Endodermal cell (in vitro differentiated cells): ENCODE results near the gene SLC12A9. TPM values are rescaled to one million over a fixed set of nuclear protein-coding genes. Genes with fewer than 3 reads are reported as not detected.

Experiments
- DNase-seq: peaks from one replicate; pipeline ENCODE4 v3.0.0-alpha.2; 2017
- H3K27ac ChIP-seq: 2 replicates; pipeline ENCODE4 v1.5.1; 2013; ENCODE audit warnings: mild to moderate bottlenecking, low read depth, low read length, moderate library complexity
- H3K27me3 ChIP-seq: 2 replicates; pipeline ENCODE4 v1.6.1; 2013; ENCODE audit warnings: mild to moderate bottlenecking, low read length, moderate library complexity; ENCODE audit not compliant: insufficient read depth, control insufficient read depth, poor library complexity, severe bottlenecking
- H3K36me3 ChIP-seq: 2 replicates; pipeline ENCODE4 v1.7.0; 2013; ENCODE audit warnings: mild to moderate bottlenecking, low read length, moderate library complexity; ENCODE audit not compliant: control insufficient read depth, insufficient read depth
- H3K4me1 ChIP-seq: one replicate; pipeline ENCODE4 v1.7.0; 2013; ENCODE audit warnings: low read length; ENCODE audit not compliant: control insufficient read depth, insufficient read depth
- H3K4me3 ChIP-seq: 2 replicates; pipeline ENCODE4 v1.5.1; 2013; ENCODE audit warnings: mild to moderate bottlenecking, low read length, moderate library complexity
- H3K9ac ChIP-seq: 2 replicates; pipeline ENCODE4 v1.6.1; 2013; ENCODE audit warnings: mild to moderate bottlenecking, low read length, moderate library complexity; ENCODE audit not compliant: poor library complexity, severe bottlenecking; ENCODE audit errors: extremely low read depth
- H3K9me3 ChIP-seq: 2 replicates; pipeline ENCODE4 v1.6.1; 2013; ENCODE audit warnings: mild to moderate bottlenecking, low read length, moderate library complexity; ENCODE audit not compliant: control insufficient read depth
- H3K27ac Mint-ChIP-seq: 2 replicates; pipeline ENCODE4 v1.8.0; 2020; ENCODE audit warnings: mixed read lengths
- H3K27me3 Mint-ChIP-seq: 2 replicates; pipeline ENCODE4 v1.8.0; 2021; ENCODE audit warnings: mild to moderate bottlenecking, mixed read lengths; ENCODE audit not compliant: insufficient read depth
- H3K36me3 Mint-ChIP-seq: 2 replicates; pipeline ENCODE4 v1.8.0; 2020; ENCODE audit warnings: low read depth, mixed read lengths
- H3K4me1 Mint-ChIP-seq: 2 replicates; pipeline ENCODE4 v1.8.0; 2020; ENCODE audit warnings: mixed read lengths
- H3K4me3 Mint-ChIP-seq: 2 replicates; pipeline ENCODE4 v1.8.0; 2020; ENCODE audit warnings: mild to moderate bottlenecking, moderate library complexity, mixed read lengths
- H3K9me3 Mint-ChIP-seq: 2 replicates; pipeline ENCODE4 v1.8.0; 2020; ENCODE audit warnings: mild to moderate bottlenecking, mixed read lengths
- CTCF ChIP-seq: fragments of 200-600 bp; sonication (generic); conservative IDR thresholded peaks from 2 replicates; pipeline ENCODE4 v1.5.0; 2021; ENCODE audit warnings: antibody characterized with exemption, mild to moderate bottlenecking
- WGBS, 2 experiments: methylation state at CpG; one replicate each; pipeline versions ENCODE4 v1.1.5 to v1.1.7; 2013; ENCODE audit warnings: missing lambda C conversion rate in 2 of 2, mixed read lengths in 1 of 2; ENCODE audit not compliant: insufficient coverage in 1 of 2, insufficient read length in 1 of 2; 5-methylcytosine and 5-hydroxymethylcytosine counted together
- total RNA-seq, 2 donors: library from RNA; stranded (reverse); fragmentation: NEBNext Ultra II Directional in 1 of 2; extraction: Animal tissue kit (Norgen Biotek cat#: 25700) in 1 of 2; gene quantifications; 2 replicates in 1 of 2; 3 replicates in 1 of 2; pipeline ENCODE4 v1.2.1, GENCODE V29; 2021

The SLC12A9 gene
- total RNA-seq, 2 donors from 2014 or later = 22.5 to 35.1 TPM

- peaks cover 29% of the 10 kb centered on the region for H3K36me3 ChIP-seq
- H3K4me1 ChIP-seq = no peaks in the 10 kb centered on the region
- peak; percentile 37 for TF ChIP-seq CTCF
- no peaks in the 10 kb centered on the region for H3K9me3 ChIP-seq
- peak; percentile 63 for DNase-seq
- Mint-ChIP-seq H3K4me3 (peak overlapping the region; percentile 93), H3K4me1 (peaks cover 16% of the 10 kb centered on the region), H3K9me3 (no peaks in the 10 kb centered on the region), H3K27ac (peak overlapping the region; percentile 92), H3K27me3 (no peaks in the 10 kb centered on the region), H3K36me3 (peaks cover 29% of the 10 kb centered on the region)
- peak overlapping the region; percentile 78 for H3K9ac ChIP-seq
- 6 to 7% methylated on average over 6 to 17 of the region's 17 CpGs for WGBS, 2 experiments
- H3K4me3 ChIP-seq = peak overlapping the region; percentile 99
- H3K27ac ChIP-seq = no peak overlapping the region
- H3K27me3 ChIP-seq = no peaks in the 10 kb centered on the region
These were observed 26.6 kb upstream of the SLC12A9 start for GRCh38 chr7:100825751-100826513.

DNA sequence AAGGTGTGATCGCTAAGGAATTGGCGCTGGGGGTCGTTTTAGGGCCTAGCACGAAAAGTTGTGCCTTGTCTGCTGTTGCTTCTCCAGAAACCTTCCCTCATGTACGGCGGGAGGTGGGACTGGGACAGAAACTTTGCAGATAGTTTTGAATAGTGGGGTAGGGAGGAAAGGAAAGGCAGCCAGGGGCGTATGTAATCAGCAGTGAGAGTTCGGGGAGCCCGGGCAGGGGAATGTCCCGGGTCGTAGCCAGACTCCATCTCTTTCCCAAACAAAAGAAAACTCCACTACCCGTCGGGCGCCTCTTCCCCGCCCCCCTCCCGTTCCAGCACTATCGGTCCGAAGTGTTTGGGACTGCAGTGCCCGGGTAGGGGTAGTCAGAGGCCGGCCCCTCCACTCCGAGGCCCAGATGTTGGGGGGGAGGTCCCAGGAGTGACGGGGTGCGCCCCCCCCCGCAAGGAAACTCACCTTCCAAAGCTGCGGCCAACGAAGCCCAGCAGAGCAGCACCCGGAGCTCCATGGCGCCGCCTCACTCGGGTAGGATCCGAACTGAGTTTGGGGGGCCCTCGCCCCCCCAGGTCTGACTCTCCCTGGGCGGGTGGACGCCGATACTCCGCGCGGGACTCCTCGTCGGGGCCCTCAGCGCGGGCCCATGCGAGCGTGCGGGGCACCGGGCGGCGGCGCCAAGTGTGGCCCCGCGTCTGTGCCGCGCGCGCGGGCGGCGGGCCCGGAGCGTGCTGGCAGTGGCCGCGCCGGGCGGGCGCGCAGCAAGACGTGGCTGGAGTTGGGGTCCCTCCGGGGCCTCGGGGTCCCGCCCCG lies 25.8 kb upstream of the SLC12A9 start:
- Mint-ChIP-seq H3K9me3 (no peaks in the 10 kb centered on the region), H3K27ac (peak overlapping the region; percentile 92), H3K4me1 (peaks cover 19% of the 10 kb centered on the region), H3K36me3 (peaks cover 23% of the 10 kb centered on the region), H3K27me3 (no peaks in the 10 kb centered on the region), H3K4me3 (peak overlapping the region; percentile 93)
- Histone ChIP-seq H3K4me3 (peak overlapping the region; percentile 99), H3K9me3 (no peaks in the 10 kb centered on the region), H3K27me3 (no peaks in the 10 kb centered on the region), H3K36me3 (peaks cover 25% of the 10 kb centered on the region), H3K9ac (peak overlapping the region; percentile 78), H3K4me1 (no peaks in the 10 kb centered on the region), H3K27ac (peak overlapping the region; percentile 44)
- 0% methylated on average over 12 to 71 of the region's 71 CpGs for WGBS, 2 experiments
- peak; percentile 73 for DNase-seq
- no peak for TF ChIP-seq CTCF

DNA sequence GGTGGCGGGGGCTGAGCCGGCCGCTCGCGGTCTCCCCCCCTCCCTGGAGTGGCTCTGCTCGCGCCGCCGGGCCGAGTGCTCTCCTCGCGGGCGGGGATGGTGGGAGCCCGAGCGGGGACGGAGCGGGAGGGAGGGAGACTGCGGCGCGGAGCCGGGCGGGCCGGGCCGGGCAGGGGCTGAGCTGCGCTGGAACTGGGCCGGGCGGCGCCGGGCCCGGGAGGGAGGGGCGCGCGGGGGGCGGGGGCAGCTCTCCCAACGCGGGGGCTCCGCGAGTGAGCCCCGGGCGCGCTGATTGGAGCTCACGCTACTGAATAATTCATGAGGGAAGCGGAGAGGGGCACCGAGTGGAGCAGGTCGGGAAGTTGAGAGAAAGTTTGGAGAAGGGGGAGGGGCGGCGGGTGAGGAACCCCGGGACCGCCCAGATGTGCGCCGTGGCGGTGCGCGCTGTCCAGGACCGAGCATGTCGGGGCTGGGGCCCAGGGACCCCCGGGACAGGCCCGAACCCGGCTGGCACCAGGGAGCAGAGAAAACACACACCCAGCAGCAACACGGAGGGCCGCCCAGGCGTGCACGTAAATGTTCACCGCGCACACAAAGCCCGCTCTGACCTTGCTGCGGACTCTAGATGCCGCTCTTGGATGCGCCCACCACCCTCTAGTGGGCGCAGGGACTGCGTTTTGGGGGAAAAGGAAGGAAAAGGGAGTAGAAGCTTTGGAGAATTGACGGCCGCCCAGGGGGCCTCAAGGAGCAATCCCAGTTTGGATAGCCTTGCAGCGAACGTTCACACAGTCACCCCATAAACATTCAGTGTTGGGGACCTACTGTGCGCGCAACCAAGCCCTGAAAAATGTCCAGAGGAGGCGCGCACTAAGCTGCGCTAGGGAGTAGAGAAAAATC lies 24.9 kb upstream of the SLC12A9 start, which contains the start of gene EPHB4:
Gene EPHB4 (minus strand): TSS at position 194 of the 897 bp plus-strand sequence. CDS start 493 bp downstream, outside the sequence.
- peak; percentile 78 for TF ChIP-seq CTCF
- H3K4me1 ChIP-seq = no peaks in the 10 kb centered on the region
- no peaks in the 10 kb centered on the region for H3K27me3 Mint-ChIP-seq
- peaks cover 16% of the 10 kb centered on the region for H3K36me3 Mint-ChIP-seq
- peak within 1 kb of the TSS; percentile 93 for H3K4me3 Mint-ChIP-seq
- peaks cover 16% of the 10 kb centered on the region for H3K36me3 ChIP-seq
- peak within 1 kb of the TSS; percentile 93 for H3K27ac Mint-ChIP-seq
- peak within 1 kb of the TSS; percentile 44 for H3K27ac ChIP-seq
- peak within 1 kb of the TSS; percentile 99 for H3K4me3 ChIP-seq
- no peaks in the 10 kb centered on the region for H3K9me3 ChIP-seq
- H3K27me3 ChIP-seq = no peaks in the 10 kb centered on the region
- peaks cover 19% of the 10 kb centered on the region for H3K4me1 Mint-ChIP-seq
- H3K9me3 Mint-ChIP-seq = no peaks in the 10 kb centered on the region
- peak within 1 kb of the TSS; percentile 78 for H3K9ac ChIP-seq
- WGBS, 2 experiments = 0 to 1% methylated on average over 28 to 69 of the region's 80 CpGs
- peak; percentile 96 for DNase-seq
